GM21515 (cell line): ENCODE measurements around the gene MAN1A2.

Source experiments
- ATAC-seq: cut with Tn5 transposase; IDR thresholded peaks from one replicate; pipeline ENCODE4 v1.9.1; 2021; ENCODE audit not compliant: unreplicated experiment

The MAN1A2 gene

GRCh38 chr1:117573386-117574023 lies 206.3 kb downstream of the MAN1A2 start:
- no peak for ATAC-seq

- no peak for ATAC-seq
Measured at GRCh38 chr1:117574161-117574835, 207.0 kb downstream of the MAN1A2 start.

DNA sequence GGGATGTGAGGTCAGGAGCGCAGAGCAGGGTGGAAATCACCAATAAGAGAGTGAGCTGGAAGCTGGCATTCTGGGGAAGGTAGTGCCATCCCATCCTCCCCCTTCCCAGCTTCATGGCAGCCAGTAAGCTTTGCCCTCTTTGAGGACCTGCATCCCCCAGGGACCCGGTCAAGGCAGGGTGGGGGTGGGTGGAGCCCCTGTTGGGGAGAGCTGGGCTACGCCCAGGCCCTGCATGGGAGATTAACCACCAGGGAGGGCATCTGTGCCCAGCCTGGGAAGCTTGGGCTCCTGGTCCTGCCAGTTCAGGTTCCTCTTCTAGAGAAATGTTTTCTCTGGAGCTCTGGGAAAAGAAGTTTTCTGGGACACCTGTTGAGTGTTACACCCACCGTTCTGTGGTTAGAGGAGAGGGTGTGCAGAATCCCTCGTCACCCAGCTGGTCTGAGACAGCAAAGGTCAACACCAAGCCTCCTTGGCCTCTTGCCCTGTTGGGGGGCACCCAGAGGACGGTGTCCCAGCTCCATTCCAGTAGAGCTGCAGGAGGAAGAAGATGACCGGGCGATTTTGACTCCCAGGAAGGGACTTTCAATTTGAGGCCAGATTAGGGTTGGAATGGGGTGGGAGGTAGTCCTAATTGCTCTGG lies 208.5 kb downstream of the MAN1A2 start:
- ATAC-seq = no peak

- ATAC-seq = no peak
Measured at GRCh38 chr1:117576236-117576635, 209.0 kb downstream of the MAN1A2 start.

DNA sequence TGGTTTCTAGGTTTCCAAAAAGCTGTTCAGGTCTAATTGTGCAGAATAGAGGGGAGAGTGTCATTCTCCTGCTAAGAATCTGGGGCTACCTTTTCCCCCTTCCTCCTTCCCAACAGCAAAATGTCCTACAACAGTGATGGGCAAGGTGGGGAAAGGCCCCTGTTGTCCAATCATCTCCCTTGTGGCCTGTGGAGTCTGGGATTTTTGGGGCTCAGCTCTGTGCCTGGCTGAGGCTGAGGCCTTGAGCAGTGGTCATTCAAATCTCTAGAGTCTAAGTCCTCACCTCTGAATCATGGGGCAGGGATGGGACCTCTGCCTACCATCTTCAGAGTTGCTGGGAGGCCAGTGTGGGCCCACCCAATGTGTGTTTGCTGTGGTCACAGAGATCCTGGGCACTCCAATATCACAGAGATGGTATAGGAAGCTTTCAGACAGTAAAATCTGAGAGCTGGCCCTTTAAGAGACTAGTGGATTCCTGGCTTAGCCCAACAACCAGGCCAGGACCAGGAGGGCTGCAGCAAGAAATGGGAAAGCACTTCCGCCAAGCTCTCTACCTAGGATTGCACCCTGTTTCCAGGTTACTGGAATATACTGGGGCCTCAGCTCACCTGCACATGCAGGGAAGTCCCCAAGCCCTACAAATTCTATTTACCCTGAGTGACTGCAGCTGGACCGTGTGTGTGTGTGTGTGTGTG lies 210.1 kb downstream of the MAN1A2 start:
- ATAC-seq = no peak

DNA sequence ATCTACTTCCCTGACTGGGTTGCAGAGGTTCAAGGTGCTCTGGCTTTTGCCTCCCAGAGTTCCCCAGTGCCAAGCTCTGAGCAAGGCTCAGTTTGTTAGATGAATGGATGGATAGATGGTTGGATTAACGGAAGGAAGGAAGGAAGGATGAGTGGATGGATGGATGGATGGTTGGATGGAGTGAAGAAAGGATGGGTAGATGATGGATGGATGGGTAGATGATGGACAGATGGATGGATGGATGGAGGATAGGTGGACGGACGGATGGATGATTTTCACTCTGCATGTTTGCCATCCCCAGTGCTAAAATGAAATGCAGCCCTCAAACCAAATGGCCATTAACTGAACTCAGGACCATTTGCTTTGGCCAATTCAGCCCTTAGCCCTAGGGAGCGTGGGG lies 211.2 kb downstream of the MAN1A2 start:
- ATAC-seq = no peak
